A673 (cell line): ENCODE measurements around the gene ABCA4. TPM values are rescaled to one million over a fixed set of nuclear protein-coding genes. Genes with fewer than 3 reads are reported as not detected.

Experiments used
- BruUV-seq: library from RNA; stranded (reverse); fragments of 400-500 nt; replicated peaks from 2 replicates; lab custom pipeline; 2021; lab: Mats Ljungman, UMichigan
- CTCF ChIA-PET: fragments of 300-600 bp; sonication (Branson Sonifier 250); formaldehyde crosslinking; loops from one replicate; lab custom pipeline; 2022; ENCODE audit warnings: antibody characterized with exemption; lab: Charles Lee
- POLR2A ChIA-PET: fragments of 300-600 bp; sonication (Branson Sonifier 250); formaldehyde crosslinking; loops from one replicate; lab custom pipeline; 2022; ENCODE audit warnings: antibody characterized with exemption; ENCODE audit not compliant: low non-redundant PET; lab: Charles Lee
- DNase-seq: peaks from one replicate; pipeline ENCODE4 v3.0.0-alpha.2; 2015; ENCODE audit warnings: low spot score
- H3K27ac ChIP-seq: fragments of 200-600 bp; sonication (generic); 2 replicates; pipeline ENCODE4 v1.5.1; 2016; ENCODE audit warnings: mixed run types, low read depth, mild to moderate bottlenecking, mixed read lengths, antibody characterized with exemption, low read length; ENCODE audit not compliant: poor library complexity, severe bottlenecking
- H3K27me3 ChIP-seq: fragments of 200-600 bp; sonication (generic); replicated peaks from 2 replicates; pipeline ENCODE4 v1.6.1; 2017; ENCODE audit warnings: mixed run types, low read depth, mild to moderate bottlenecking, mixed read lengths, antibody characterized with exemption, low read length; ENCODE audit not compliant: insufficient read depth, poor library complexity
- H3K36me3 ChIP-seq: fragments of 200-600 bp; sonication (generic); 2 replicates; pipeline ENCODE4 v1.6.1; 2016; ENCODE audit warnings: mixed run types, mild to moderate bottlenecking, mixed read lengths, antibody characterized with exemption, low read length; ENCODE audit not compliant: insufficient read depth, poor library complexity, severe bottlenecking
- H3K4me1 ChIP-seq: fragments of 200-600 bp; sonication (generic); 2 replicates; pipeline ENCODE4 v1.6.1; 2017; ENCODE audit warnings: mixed run types, mild to moderate bottlenecking, mixed read lengths, antibody characterized with exemption, low read length; ENCODE audit not compliant: insufficient read depth, poor library complexity, severe bottlenecking
- H3K4me3 ChIP-seq: fragments of 200-600 bp; sonication (generic); 2 replicates; pipeline ENCODE4 v1.5.1; 2016; ENCODE audit warnings: low read depth, mixed run types, mild to moderate bottlenecking, mixed read lengths, low read length; ENCODE audit not compliant: poor library complexity, severe bottlenecking
- H3K9me3 ChIP-seq: fragments of 200-600 bp; sonication (generic); 2 replicates; pipeline ENCODE4 v1.6.1; 2016; ENCODE audit warnings: mixed run types, low read depth, mild to moderate bottlenecking, mixed read lengths, antibody characterized with exemption, low read length; ENCODE audit not compliant: poor library complexity, severe bottlenecking
- CTCF ChIP-seq: fragments of 300-800, 200-600 bp; sonication (generic); conservative IDR thresholded peaks from 2 replicates; pipeline ENCODE4 v1.5.1; 2017; ENCODE audit warnings: low read depth, mild to moderate bottlenecking, antibody characterized with exemption, low read length, moderate library complexity, mixed read lengths
- EZH2 ChIP-seq: fragments of 200-600 bp; sonication (generic); IDR thresholded peaks from 2 replicates; pipeline ENCODE4 v1.6.1; 2017; ENCODE audit warnings: borderline replicate concordance, low read depth, mild to moderate bottlenecking, mixed read lengths, antibody characterized with exemption, low read length; ENCODE audit not compliant: poor library complexity, severe bottlenecking
- intact Hi-C: fragments of 100-400 bp; cut with micrococcal nuclease; formaldehyde crosslinking; loops from one replicate; pipeline ENCODE4 v1.10.0; 2022; ENCODE audit not compliant: unreplicated experiment
- total RNA-seq: library from RNA; stranded (reverse); gene quantifications from 2 replicates; pipeline ENCODE4 v1.2.3, GENCODE V29; 2021

Gene ABCA4
- total RNA-seq, 1 experiment from 2014 or later = 0.09 TPM

GRCh38 chr1:94143809-94144176, 22.8 kb upstream of the ABCA4 start:
- no peaks in the 10 kb centered on the region for H3K36me3 ChIP-seq
- no peak overlapping the region for H3K4me3 ChIP-seq
- no peaks in the 10 kb centered on the region for H3K27me3 ChIP-seq
- H3K27ac ChIP-seq = no peak overlapping the region
- no peaks in the 10 kb centered on the region for H3K9me3 ChIP-seq
- no TSS peak for BruUV-seq
- intact Hi-C loops = no loop called here
- ChIA-PET POLR2A (no interaction called here), CTCF (no interaction called here)
- TF ChIP-seq CTCF (no peak), EZH2 (no peak)
- H3K4me1 ChIP-seq = no peaks in the 10 kb centered on the region
- no peak for DNase-seq

- intact Hi-C loops = no loop called here
- DNase-seq = no peak
- CTCF ChIA-PET = no interaction called here
- TF ChIP-seq EZH2 = no peak
- no peak for TF ChIP-seq CTCF
- POLR2A ChIA-PET = no interaction called here
- no TSS peak for BruUV-seq
- no peak overlapping the region for H3K4me3 ChIP-seq
- no peak overlapping the region for H3K27ac ChIP-seq
- no peaks in the 10 kb centered on the region for H3K27me3 ChIP-seq
- no peaks in the 10 kb centered on the region for H3K36me3 ChIP-seq
- no peaks in the 10 kb centered on the region for H3K4me1 ChIP-seq
- no peaks in the 10 kb centered on the region for H3K9me3 ChIP-seq
Observed at GRCh38 chr1:94143173-94143808, 22.3 kb upstream of the ABCA4 start.

- DNase-seq = no peak
- Histone ChIP-seq H3K4me1 (no peaks in the 10 kb centered on the region), H3K9me3 (no peaks in the 10 kb centered on the region), H3K27me3 (no peaks in the 10 kb centered on the region), H3K4me3 (no peak overlapping the region), H3K36me3 (no peaks in the 10 kb centered on the region), H3K27ac (no peak overlapping the region)
- ChIA-PET CTCF (no interaction called here), POLR2A (interaction anchor here (0.6 kb wide), 1 partner anchor 873 kb away, joined by 4 read pairs; no protein-coding TSS in a partner anchor)
- TF ChIP-seq CTCF (no peak), EZH2 (no peak)
- no TSS peak for BruUV-seq
- intact Hi-C loops = no loop called here
Observed at GRCh38 chr1:94142583-94142982, 21.6 kb upstream of the ABCA4 start.
